ENCODE data around the gene COL8A2. TPM values are rescaled to one million over a fixed set of nuclear protein-coding genes. Genes with fewer than 3 reads are reported as not detected.

COL8A2 gene
- total and polyA plus RNA-seq, 2 of the 4 experiments (the other 2 are of a cell fraction): 0.54 to 1.1 TPM

DNA sequence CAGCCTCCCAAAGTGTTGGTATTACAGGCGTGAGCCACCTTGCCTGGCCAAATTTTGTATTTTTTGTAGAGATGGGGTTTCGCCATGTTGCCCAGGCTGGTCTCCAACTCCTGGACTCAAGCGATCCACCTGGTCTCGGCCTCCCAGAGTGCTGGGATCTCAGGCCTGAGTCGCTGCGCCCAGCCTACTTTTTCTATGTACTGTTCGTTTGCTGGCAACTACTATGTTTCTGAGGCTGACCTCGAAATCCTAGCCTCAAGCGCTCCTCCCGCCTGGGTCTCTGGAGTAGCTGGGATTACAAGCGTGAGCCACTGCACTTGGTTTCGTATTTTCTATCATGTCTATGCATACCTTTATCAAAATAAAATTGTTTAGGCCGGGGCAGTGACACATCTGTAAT lies 41.8 kb downstream of the COL8A2 start:
- Histone ChIP-seq H3K9me3 (ENCODE audit: control insufficient read depth, insufficient read depth, low read length) (no peaks in the 10 kb centered on the region), H2BK120ac (ENCODE audit: low read depth, low read length) (no peak overlapping the region), H2BK15ac (ENCODE audit: low read depth, low read length) (no peak overlapping the region), H3K4me1 (ENCODE audit: control insufficient read depth, insufficient read depth, low read length) (no peaks in the 10 kb centered on the region), H3K56ac (ENCODE audit: extremely low read depth, insufficient read depth, low read length) (no peak overlapping the region), H2AK9ac (replicated peaks; ENCODE audit: low read depth, low read length, poor library complexity) (no peak overlapping the region), H3K27ac (ENCODE audit: insufficient read depth, low read length) (no peak overlapping the region), H3K27me3 (ENCODE audit: control insufficient read depth, insufficient read depth, low read length) (no peaks in the 10 kb centered on the region; the same call in 1 of the 2 replicates), H3K4me2 (ENCODE audit: low read depth, low read length) (no peak overlapping the region), H2BK5ac (ENCODE audit: low read depth, low read length, poor library complexity, severe bottlenecking) (no peak overlapping the region), H3K23ac (ENCODE audit: low read depth, low read length) (no peak overlapping the region), H3K9ac (ENCODE audit: low read depth, low read length) (no peak overlapping the region), H3K9me1 (ENCODE audit: insufficient read depth, low read length) (peaks cover 7% of the 10 kb centered on the region; the same call in 1 of the 2 replicates), H2AK5ac (ENCODE audit: low read depth, low read length) (no peak overlapping the region), H4K20me1 (ENCODE audit: insufficient read depth, low read length) (no peaks in the 10 kb centered on the region), H3K79me1 (ENCODE audit: low read depth in 1 of 2, low read length in 2 of 2) (no peaks in the 10 kb centered on the region; a peak in 1 of 4 replicates), H3K18ac (ENCODE audit: low read depth, low read length) (no peak overlapping the region), H4K91ac (ENCODE audit: insufficient read depth, low read depth, low read length) (no peak overlapping the region), H2AFZ (replicated peaks; ENCODE audit: low read length, poor library complexity) (no peak overlapping the region), H3K4ac (ENCODE audit: low read depth, low read length) (no peak overlapping the region), H4K8ac (ENCODE audit: low read depth in 2 of 2, low read length in 2 of 2) (peak overlapping the region in 1 of 2 experiments; percentile 85; a peak in 1 of 4 replicates), H3K36me3 (ENCODE audit: control insufficient read depth, insufficient read depth, low read length) (no peaks in the 10 kb centered on the region), H3K4me3 (ENCODE audit: insufficient read depth, low read depth, low read length) (no peak overlapping the region), H4K5ac (ENCODE audit: low read depth, low read length) (no peak overlapping the region), H3K14ac (replicated peaks; ENCODE audit: low read depth, low read length) (no peak overlapping the region), H2BK20ac (ENCODE audit: low read depth, low read length) (no peak overlapping the region)
- POLR2A ChIA-PET (ENCODE audit: unreplicated experiment): no interaction called here
- intact Hi-C loops (cut with micrococcal nuclease) (loop anchor here (10.0 kb wide), 1 partner anchor 148 kb away; the partner anchor contains the start of gene AGO3), in situ Hi-C loops (cut with MboI; ENCODE audit: low sequenced_read_pairs) (no loop called here), dilution Hi-C loops (cut with HindIII; ENCODE audit: low sequenced_read_pairs, unreplicated experiment) (no loop called here)
- 85% methylated on average over 4 of the region's 13 CpGs; no CpG with 5 or more reads in 1 of the 2 experiments for WGBS, 2 experiments (ENCODE audit: extremely low coverage in 2 of 2, insufficient read length in 1 of 2)
- DNase-seq (no peak), ATAC-seq (ENCODE audit: low read depth) (no peak)
- no TSS peak for BruUV-seq (replicated peaks)
- CTCF ChIA-PET: no interaction called here
- TF ChIP-seq RFX5 (IDR thresholded peaks at IDR 0.05; ENCODE audit: low read depth, low read length): no peak
